HL-60 (cell line): ENCODE measurements around the gene LHFPL6.

Experiments used
- DNase-seq, 2 experiments: peaks; one replicate each; pipeline ENCODE4 v3.0.0-alpha.2; 2010 to 2020; ENCODE audit warnings: low read depth in 1 of 2, low spot score in 1 of 2
- H3K27ac ChIP-seq: fragments of 250-450 bp; sonication (Bioruptor Pico); replicated peaks from 2 replicates; pipeline ENCODE4 v1.5.1; 2020; ENCODE audit warnings: mild to moderate bottlenecking, moderate library complexity
- H3K27me3 ChIP-seq: fragments of 250-450 bp; sonication (Bioruptor Pico); 2 replicates; pipeline ENCODE4 v1.5.1; 2021; ENCODE audit warnings: mild to moderate bottlenecking, moderate library complexity; ENCODE audit not compliant: insufficient read depth, poor library complexity, severe bottlenecking
- H3K4me3 ChIP-seq: replicated peaks from 2 replicates; pipeline ENCODE4 v1.5.1; 2011; ENCODE audit warnings: mild to moderate bottlenecking, control low read depth, low read length; ENCODE audit not compliant: insufficient read depth
- CTCF ChIP-seq: IDR thresholded peaks from one replicate; pipeline ENCODE4 v1.5.1; 2011; ENCODE audit warnings: low read length, control low read depth, inconsistent platforms; ENCODE audit not compliant: insufficient read depth
- GABPA ChIP-seq: IDR thresholded peaks from 2 replicates; pipeline ENCODE4 v1.6.1; 2012; ENCODE audit warnings: low read depth
- POLR2AphosphoS5 ChIP-seq: IDR thresholded peaks from 2 replicates; pipeline ENCODE4 v1.6.1; 2012; ENCODE audit warnings: low read depth
- REST ChIP-seq: IDR thresholded peaks from 2 replicates; pipeline ENCODE4 v1.6.1; 2012; ENCODE audit warnings: low read depth; ENCODE audit not compliant: insufficient replicate concordance
- SPI1 ChIP-seq: IDR thresholded peaks from 2 replicates; pipeline ENCODE4 v1.6.1; 2012; ENCODE audit warnings: low read depth, mild to moderate bottlenecking, borderline replicate concordance

The LHFPL6 gene

GRCh38 chr13:39363382-39363772 lies 239.6 kb downstream of the LHFPL6 start:
- Histone ChIP-seq H3K27ac (no peak overlapping the region), H3K27me3 (peaks cover 3% of the 10 kb centered on the region), H3K4me3 (no peak overlapping the region)
- TF ChIP-seq POLR2AphosphoS5 = no peak
- TF ChIP-seq CTCF = no peak
- no peak for TF ChIP-seq GABPA
- TF ChIP-seq REST = no peak
- TF ChIP-seq SPI1 = no peak
- DNase-seq = no peak

GRCh38 chr13:39362652-39363381 lies 240.2 kb downstream of the LHFPL6 start:
- H3K27ac ChIP-seq = no peak overlapping the region
- H3K4me3 ChIP-seq = no peak overlapping the region
- TF ChIP-seq GABPA (no peak), CTCF (no peak), POLR2AphosphoS5 (no peak), SPI1 (no peak), REST (no peak)
- no peak for DNase-seq
- peaks cover 3% of the 10 kb centered on the region for H3K27me3 ChIP-seq

- H3K4me3 ChIP-seq = no peak overlapping the region
- no peak for DNase-seq
- H3K27me3 ChIP-seq = no peaks in the 10 kb centered on the region
- no peak for TF ChIP-seq GABPA
- no peak for TF ChIP-seq POLR2AphosphoS5
- no peak for TF ChIP-seq REST
- no peak for TF ChIP-seq CTCF
- TF ChIP-seq SPI1 = no peak
- H3K27ac ChIP-seq = no peak overlapping the region
These were observed 249.0 kb downstream of the LHFPL6 start for GRCh38 chr13:39353988-39354387.
